Astrocyte (in vitro differentiated cells and primary cell): ENCODE data around the gene SMIM24.

Source experiments
- EZH2 ChIP-seq: IDR thresholded peaks from 2 replicates; pipeline ENCODE4 v1.6.1; 2012; ENCODE audit warnings: mild to moderate bottlenecking, low read length, inconsistent platforms; ENCODE audit not compliant: insufficient read depth
- TF ChIP-seq, protein P1 (sequence below): IDR thresholded peaks from 2 replicates; pipeline ENCODE4 v1.5.1; 2011; ENCODE audit warnings: low read depth, mild to moderate bottlenecking, inconsistent platforms, low read length, moderate library complexity; ENCODE audit not compliant: insufficient read depth

- TF ChIP-seq, protein P1, sequence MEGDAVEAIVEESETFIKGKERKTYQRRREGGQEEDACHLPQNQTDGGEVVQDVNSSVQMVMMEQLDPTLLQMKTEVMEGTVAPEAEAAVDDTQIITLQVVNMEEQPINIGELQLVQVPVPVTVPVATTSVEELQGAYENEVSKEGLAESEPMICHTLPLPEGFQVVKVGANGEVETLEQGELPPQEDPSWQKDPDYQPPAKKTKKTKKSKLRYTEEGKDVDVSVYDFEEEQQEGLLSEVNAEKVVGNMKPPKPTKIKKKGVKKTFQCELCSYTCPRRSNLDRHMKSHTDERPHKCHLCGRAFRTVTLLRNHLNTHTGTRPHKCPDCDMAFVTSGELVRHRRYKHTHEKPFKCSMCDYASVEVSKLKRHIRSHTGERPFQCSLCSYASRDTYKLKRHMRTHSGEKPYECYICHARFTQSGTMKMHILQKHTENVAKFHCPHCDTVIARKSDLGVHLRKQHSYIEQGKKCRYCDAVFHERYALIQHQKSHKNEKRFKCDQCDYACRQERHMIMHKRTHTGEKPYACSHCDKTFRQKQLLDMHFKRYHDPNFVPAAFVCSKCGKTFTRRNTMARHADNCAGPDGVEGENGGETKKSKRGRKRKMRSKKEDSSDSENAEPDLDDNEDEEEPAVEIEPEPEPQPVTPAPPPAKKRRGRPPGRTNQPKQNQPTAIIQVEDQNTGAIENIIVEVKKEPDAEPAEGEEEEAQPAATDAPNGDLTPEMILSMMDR, result no peak
- no peak for TF ChIP-seq EZH2
Measured at GRCh38 chr19:3513229-3514140, 33.2 kb upstream of the SMIM24 start.
